ENCODE data around the gene HORMAD1. TPM values are rescaled to one million over a fixed set of nuclear protein-coding genes. Genes with fewer than 3 reads are reported as not detected.
"Not testable (repeated sequence)": the region's sequence is repeated elsewhere in the genome, so short reads cannot be mapped to it uniquely, and the experiment has no call there.

HORMAD1 gene
- total RNA-seq, 3 donors from 2014 or later, result 0.48 to 0.66 TPM; not detected in 1

DNA sequence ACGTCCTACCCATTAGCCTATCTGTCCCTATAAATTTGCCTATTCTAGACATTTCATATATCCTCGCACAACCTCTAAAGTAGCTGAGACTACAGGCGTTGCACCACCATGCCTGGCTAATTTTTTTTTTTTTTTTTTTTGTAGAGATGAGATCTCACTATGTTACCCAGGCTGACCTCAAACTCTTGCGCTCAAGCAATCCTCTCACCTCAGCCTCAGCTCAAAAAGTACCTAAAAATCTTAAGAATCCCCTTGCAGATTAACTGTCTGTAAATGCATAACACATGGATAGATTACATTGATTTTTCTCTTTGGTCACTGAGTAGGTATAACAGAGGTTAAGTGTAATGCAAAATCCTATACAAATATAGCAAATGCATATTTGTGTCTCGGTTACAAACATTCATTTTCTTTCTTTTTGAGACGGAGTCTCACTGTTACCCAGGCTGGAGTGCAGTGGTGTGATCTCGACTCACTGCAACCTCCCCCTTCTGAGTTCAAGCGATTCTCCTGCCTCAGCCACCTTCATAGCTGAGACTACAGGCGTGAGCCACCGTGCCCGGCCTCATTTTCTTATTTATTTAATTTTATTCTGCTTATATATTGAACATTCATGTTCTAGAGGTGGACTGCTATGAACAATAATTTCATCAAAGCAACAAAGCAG is 2.3 kb downstream of the HORMAD1 start:
- intact Hi-C loops (cut with DNase I; ENCODE audit: low total_unique reads), result no loop called here
- DNase-seq (ENCODE audit: low spot score in 2 of 2), result no peak
- H3K27me3 ChIP-seq, result no peaks in the 10 kb centered on the region
- H3K9me3 ChIP-seq, result no peaks in the 10 kb centered on the region
- no peak for TF ChIP-seq POLR2A (IDR thresholded peaks at IDR 0.05)
- TF ChIP-seq CTCF (IDR thresholded peaks at IDR 0.05), result no peak
- TF ChIP-seq POLR2AphosphoS5 (IDR thresholded peaks at IDR 0.05), result no peak
- no peak overlapping the region for H3K27ac ChIP-seq
- no peak overlapping the region for H3K4me3 ChIP-seq
- H3K4me1 ChIP-seq, result no peaks in the 10 kb centered on the region
- H3K36me3 ChIP-seq, result no peaks in the 10 kb centered on the region

DNA sequence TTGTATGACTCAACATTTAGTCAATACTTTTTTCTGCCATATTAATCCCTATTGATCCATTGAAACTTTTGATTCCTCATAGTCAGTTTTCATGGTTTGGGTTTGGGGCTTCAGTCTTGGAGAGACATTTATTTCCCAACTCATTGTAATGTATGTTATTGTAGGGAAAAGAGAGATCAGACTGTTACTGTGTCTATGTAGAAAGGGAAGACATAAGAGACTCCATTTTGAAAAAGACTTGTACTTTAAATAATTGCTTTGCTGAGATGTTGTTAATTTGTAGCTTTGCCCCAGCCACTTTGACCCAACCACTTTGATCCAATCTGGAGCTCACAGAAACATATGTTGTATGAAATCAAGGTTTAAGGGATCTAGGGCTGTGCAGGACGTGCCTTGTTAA is 11.7 kb downstream of the HORMAD1 start:
- H3K9me3 ChIP-seq; H3K4me3 ChIP-seq; H3K4me1 ChIP-seq; H3K36me3 ChIP-seq; H3K27me3 ChIP-seq; intact Hi-C loops (cut with DNase I; ENCODE audit: low total_unique reads); DNase-seq (ENCODE audit: low spot score in 2 of 2); H3K27ac ChIP-seq: not testable (repeated sequence)

- intact Hi-C loops (cut with DNase I; ENCODE audit: low total_unique reads), result no loop called here
- H3K36me3 ChIP-seq, result no peaks in the 10 kb centered on the region
- no peaks in the 10 kb centered on the region for H3K4me1 ChIP-seq
- H3K9me3 ChIP-seq, result no peaks in the 10 kb centered on the region
- H3K27me3 ChIP-seq, result no peaks in the 10 kb centered on the region
- no peak for DNase-seq (ENCODE audit: low spot score in 2 of 2)
- TF ChIP-seq CTCF (IDR thresholded peaks at IDR 0.05), result no peak
- no peak for TF ChIP-seq POLR2A (IDR thresholded peaks at IDR 0.05)
- no peak for TF ChIP-seq POLR2AphosphoS5 (IDR thresholded peaks at IDR 0.05)
- no peak overlapping the region for H3K4me3 ChIP-seq
- H3K27ac ChIP-seq, result no peak overlapping the region
These were observed 12.1 kb downstream of the HORMAD1 start for GRCh38 chr1:150708595-150708994.

GRCh38 chr1:150706091-150706490 is 14.6 kb downstream of the HORMAD1 start:
- no peak for TF ChIP-seq POLR2AphosphoS5 (IDR thresholded peaks at IDR 0.05)
- no peak for TF ChIP-seq CTCF (IDR thresholded peaks at IDR 0.05)
- no peak for TF ChIP-seq POLR2A (IDR thresholded peaks at IDR 0.05)
- Histone ChIP-seq H3K27ac (no peak overlapping the region), H3K36me3 (no peaks in the 10 kb centered on the region), H3K4me1 (no peaks in the 10 kb centered on the region), H3K4me3 (no peak overlapping the region), H3K27me3 (no peaks in the 10 kb centered on the region), H3K9me3 (no peaks in the 10 kb centered on the region)
- intact Hi-C loops (cut with DNase I; ENCODE audit: low total_unique reads), result no loop called here
- DNase-seq (ENCODE audit: low spot score in 2 of 2), result no peak

- H3K9me3 ChIP-seq, result no peaks in the 10 kb centered on the region
- intact Hi-C loops (cut with DNase I; ENCODE audit: low total_unique reads), result no loop called here
These were observed 17.3 kb downstream of the HORMAD1 start for GRCh38 chr1:150703427-150703826.

More at GRCh38 chr1:150703427-150703826, 17.3 kb downstream of the HORMAD1 start:
- DNase-seq (ENCODE audit: low spot score in 2 of 2), result no peak
- Histone ChIP-seq H3K4me1 (no peaks in the 10 kb centered on the region), H3K36me3 (no peaks in the 10 kb centered on the region), H3K27me3 (no peaks in the 10 kb centered on the region), H3K27ac (no peak overlapping the region), H3K4me3 (no peak overlapping the region)
- no peak for TF ChIP-seq POLR2AphosphoS5 (IDR thresholded peaks at IDR 0.05)
- TF ChIP-seq CTCF (IDR thresholded peaks at IDR 0.05), result no peak
- no peak for TF ChIP-seq POLR2A (IDR thresholded peaks at IDR 0.05)
